GM19025 (cell line): ENCODE data around the gene ARHGEF37.
"Not testable (repeated sequence)": the region's sequence is repeated elsewhere in the genome, so short reads cannot be mapped to it uniquely, and the experiment has no call there.

Experiments
- ATAC-seq: cut with Tn5 transposase; IDR thresholded peaks from one replicate; pipeline ENCODE4 v1.9.1; 2021; ENCODE audit warnings: mild to moderate bottlenecking, low read depth, moderate library complexity; ENCODE audit not compliant: unreplicated experiment

The ARHGEF37 gene

GRCh38 chr5:149581192-149581861 is at the start of gene ARHGEF37:
TSS of gene ARHGEF37 (plus strand) at chr5:149581498. CDS start at chr5:149597770, 16,272 bp downstream.
- no peak for ATAC-seq

GRCh38 chr5:149532413-149532812 is 48.9 kb upstream of the ARHGEF37 start:
- ATAC-seq, result no peak

- not testable (repeated sequence) for ATAC-seq
Observed at GRCh38 chr5:149535787-149536186, 45.5 kb upstream of the ARHGEF37 start.

GRCh38 chr5:149537374-149537975 is 43.8 kb upstream of the ARHGEF37 start:
- ATAC-seq, result no peak

GRCh38 chr5:149540089-149540488 is 41.2 kb upstream of the ARHGEF37 start:
- ATAC-seq, result no peak

- no peak for ATAC-seq
Observed at GRCh38 chr5:149541893-149542292, 39.4 kb upstream of the ARHGEF37 start.

GRCh38 chr5:149543361-149544027 is 37.8 kb upstream of the ARHGEF37 start:
- no peak for ATAC-seq

- no peak for ATAC-seq
Observed at GRCh38 chr5:149544028-149544420, 37.3 kb upstream of the ARHGEF37 start.

- no peak for ATAC-seq
Observed at GRCh38 chr5:149545327-149545726, 36.0 kb upstream of the ARHGEF37 start.

- ATAC-seq, result no peak
Observed at GRCh38 chr5:149546974-149547373, 34.3 kb upstream of the ARHGEF37 start.

GRCh38 chr5:149549461-149550267 is 31.6 kb upstream of the ARHGEF37 start:
- ATAC-seq, result no peak

GRCh38 chr5:149550268-149550583 is 31.1 kb upstream of the ARHGEF37 start:
- ATAC-seq, result no peak

GRCh38 chr5:149550594-149551226 is 30.6 kb upstream of the ARHGEF37 start:
- ATAC-seq, result no peak

- peak; percentile 86 for ATAC-seq
Observed at GRCh38 chr5:149551227-149552037, 29.9 kb upstream of the ARHGEF37 start, which contains the start of gene CSNK1A1. TSS of gene CSNK1A1 (minus strand) at chr5:149551439. CDS start at chr5:149550964, 475 bp downstream.

- ATAC-seq, result no peak
Observed at GRCh38 chr5:149552038-149552494, 29.2 kb upstream of the ARHGEF37 start.

- no peak for ATAC-seq
Observed at GRCh38 chr5:149552553-149553160, 28.6 kb upstream of the ARHGEF37 start.

- no peak for ATAC-seq
Observed at GRCh38 chr5:149559706-149560105, 21.6 kb upstream of the ARHGEF37 start.

GRCh38 chr5:149561848-149562247 is 19.4 kb upstream of the ARHGEF37 start:
- no peak for ATAC-seq

GRCh38 chr5:149563466-149563865 is 17.8 kb upstream of the ARHGEF37 start:
- no peak for ATAC-seq
